OCI-LY1 (cell line): Measurements from ENCODE around the gene SPSB3.

ENCODE experiments used
- CTCF ChIP-seq: fragments of 200-600 bp; sonication (generic), shearing (Covaris generic); IDR thresholded peaks from 2 replicates; pipeline ENCODE4 v1.5.1; 2017; ENCODE audit warnings: mild to moderate bottlenecking, antibody characterized with exemption, low read length, moderate library complexity, mixed read lengths
- EZH2 ChIP-seq: fragments of 200-600 bp; sonication (generic), shearing (Covaris generic); IDR thresholded peaks from 2 replicates; pipeline ENCODE4 v1.8.0; 2017; ENCODE audit warnings: borderline replicate concordance, mixed run types, mild to moderate bottlenecking, antibody characterized with exemption, low read length, moderate library complexity, mixed read lengths

- TF ChIP-seq CTCF = no peak
- no peak for TF ChIP-seq EZH2
Observed at GRCh38 chr16:1817716-1818115, 35.3 kb upstream of the SPSB3 start.
